Nephron progenitor cell (in vitro differentiated cells): ENCODE measurements around the gene RPRD1A.

Source experiments
- DNase-seq: peaks from one replicate; pipeline ENCODE4 v3.0.0; 2021
- H3K27ac Mint-ChIP-seq: 2 replicates; pipeline ENCODE4 v1.8.0; 2021; ENCODE audit warnings: mild to moderate bottlenecking, moderate library complexity, mixed read lengths
- H3K27me3 Mint-ChIP-seq: 2 replicates; pipeline ENCODE4 v1.8.0; 2021; ENCODE audit warnings: mild to moderate bottlenecking, low read depth, mixed read lengths; ENCODE audit not compliant: poor library complexity
- H3K36me3 Mint-ChIP-seq: 2 replicates; pipeline ENCODE4 v1.8.0; 2021; ENCODE audit warnings: low read depth, mixed read lengths
- H3K4me1 Mint-ChIP-seq: 2 replicates; pipeline ENCODE4 v1.8.0; 2021; ENCODE audit warnings: mixed read lengths
- H3K4me3 Mint-ChIP-seq: 2 replicates; pipeline ENCODE4 v1.8.0; 2021; ENCODE audit warnings: mild to moderate bottlenecking, moderate library complexity, mixed read lengths
- H3K9me3 Mint-ChIP-seq: 2 replicates; pipeline ENCODE4 v1.8.0; 2021; ENCODE audit warnings: mild to moderate bottlenecking, moderate library complexity, mixed read lengths
- TF ChIP-seq, protein P1 (sequence below): fragments of 200-600 bp; sonication (generic); IDR thresholded peaks from 2 replicates; pipeline ENCODE4 v1.5.0; 2021; ENCODE audit warnings: antibody characterized with exemption

Gene RPRD1A

DNA sequence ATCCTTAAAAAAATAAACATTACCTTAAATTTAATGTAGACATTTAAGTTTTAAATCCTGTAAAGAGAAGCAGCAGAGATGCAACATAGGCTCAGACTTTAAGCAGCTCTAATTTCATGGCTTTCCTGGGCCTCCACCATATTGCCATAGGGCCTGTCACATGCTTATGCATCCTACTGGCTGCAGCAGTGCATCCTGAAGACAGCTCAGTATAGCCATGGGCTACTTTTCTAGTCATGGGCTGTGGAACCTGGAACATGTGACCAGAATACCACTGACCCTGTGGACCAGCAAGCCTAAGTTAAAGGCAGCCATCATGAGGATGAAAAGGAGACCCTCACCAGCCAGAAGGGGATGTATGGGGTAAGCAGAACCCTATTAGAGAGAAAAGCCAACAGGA lies 84.2 kb downstream of the RPRD1A start:
- Mint-ChIP-seq H3K4me3 (no peak overlapping the region), H3K27ac (peak overlapping the region; percentile 36), H3K27me3 (no peaks in the 10 kb centered on the region), H3K4me1 (no peaks in the 10 kb centered on the region), H3K9me3 (no peaks in the 10 kb centered on the region), H3K36me3 (peaks cover 54% of the 10 kb centered on the region)
- TF ChIP-seq, protein P1, sequence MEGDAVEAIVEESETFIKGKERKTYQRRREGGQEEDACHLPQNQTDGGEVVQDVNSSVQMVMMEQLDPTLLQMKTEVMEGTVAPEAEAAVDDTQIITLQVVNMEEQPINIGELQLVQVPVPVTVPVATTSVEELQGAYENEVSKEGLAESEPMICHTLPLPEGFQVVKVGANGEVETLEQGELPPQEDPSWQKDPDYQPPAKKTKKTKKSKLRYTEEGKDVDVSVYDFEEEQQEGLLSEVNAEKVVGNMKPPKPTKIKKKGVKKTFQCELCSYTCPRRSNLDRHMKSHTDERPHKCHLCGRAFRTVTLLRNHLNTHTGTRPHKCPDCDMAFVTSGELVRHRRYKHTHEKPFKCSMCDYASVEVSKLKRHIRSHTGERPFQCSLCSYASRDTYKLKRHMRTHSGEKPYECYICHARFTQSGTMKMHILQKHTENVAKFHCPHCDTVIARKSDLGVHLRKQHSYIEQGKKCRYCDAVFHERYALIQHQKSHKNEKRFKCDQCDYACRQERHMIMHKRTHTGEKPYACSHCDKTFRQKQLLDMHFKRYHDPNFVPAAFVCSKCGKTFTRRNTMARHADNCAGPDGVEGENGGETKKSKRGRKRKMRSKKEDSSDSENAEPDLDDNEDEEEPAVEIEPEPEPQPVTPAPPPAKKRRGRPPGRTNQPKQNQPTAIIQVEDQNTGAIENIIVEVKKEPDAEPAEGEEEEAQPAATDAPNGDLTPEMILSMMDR: no peak
- DNase-seq: no peak

GRCh38 chr18:35982409-35983114 lies 84.8 kb downstream of the RPRD1A start:
- Mint-ChIP-seq H3K4me1 (no peaks in the 10 kb centered on the region), H3K36me3 (peaks cover 57% of the 10 kb centered on the region), H3K9me3 (no peaks in the 10 kb centered on the region), H3K27ac (no peak overlapping the region), H3K27me3 (peaks cover 2% of the 10 kb centered on the region), H3K4me3 (no peak overlapping the region)
- DNase-seq: no peak
- TF ChIP-seq, protein P1: no peak

DNA sequence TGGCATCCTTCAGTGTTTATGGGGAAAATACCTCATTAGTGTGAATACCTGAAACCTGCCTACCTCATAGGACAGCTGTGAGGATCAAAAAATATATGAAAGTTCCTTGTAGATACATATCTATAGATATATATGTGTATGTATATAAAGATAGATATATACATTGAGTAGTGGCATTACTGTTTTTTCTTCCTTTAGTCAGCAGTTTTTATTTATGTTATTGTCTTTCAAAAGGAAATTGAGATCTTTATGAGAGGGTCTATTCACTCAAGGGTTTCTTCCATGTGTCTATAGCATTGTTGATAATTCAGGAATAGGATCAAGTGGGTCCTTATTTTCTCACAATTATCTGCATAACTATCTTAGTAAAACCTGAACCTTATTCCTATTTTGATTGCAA lies 88.2 kb downstream of the RPRD1A start:
- Mint-ChIP-seq H3K27me3 (peaks cover 2% of the 10 kb centered on the region), H3K36me3 (peaks cover 81% of the 10 kb centered on the region), H3K4me1 (peaks cover 3% of the 10 kb centered on the region), H3K4me3 (no peak overlapping the region), H3K27ac (no peak overlapping the region), H3K9me3 (no peaks in the 10 kb centered on the region)
- TF ChIP-seq, protein P1: no peak
- DNase-seq: no peak

DNA sequence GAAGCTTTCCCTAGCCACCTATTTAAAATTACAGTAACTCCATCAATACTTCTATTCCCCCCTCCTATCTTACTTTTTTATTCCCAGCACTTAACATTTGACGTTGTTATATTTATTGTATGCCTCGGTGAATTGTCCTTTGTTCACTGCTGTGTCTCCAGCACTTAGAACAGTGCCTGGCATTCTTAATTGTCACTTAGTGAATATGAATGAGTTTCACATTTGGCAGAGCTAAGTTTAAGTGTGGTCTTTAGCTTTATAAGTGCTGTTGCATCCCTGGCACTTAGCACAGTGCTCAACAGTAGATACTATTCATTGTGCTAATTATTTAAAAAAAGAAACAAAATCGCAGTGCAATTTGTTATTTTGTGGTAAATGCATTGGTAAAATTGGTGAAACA lies 93.2 kb downstream of the RPRD1A start:
- DNase-seq: no peak
- Mint-ChIP-seq H3K27me3 (peaks cover 2% of the 10 kb centered on the region), H3K4me1 (peaks cover 23% of the 10 kb centered on the region), H3K4me3 (peak overlapping the region; percentile 97), H3K9me3 (no peaks in the 10 kb centered on the region), H3K36me3 (peaks cover 47% of the 10 kb centered on the region), H3K27ac (no peak overlapping the region)
- TF ChIP-seq, protein P1: no peak

GRCh38 chr18:35973650-35974049 lies 93.7 kb downstream of the RPRD1A start:
- H3K27me3 Mint-ChIP-seq: peaks cover 2% of the 10 kb centered on the region
- TF ChIP-seq, protein P1: no peak
- H3K9me3 Mint-ChIP-seq: no peaks in the 10 kb centered on the region
- no peak for DNase-seq
- H3K4me3 Mint-ChIP-seq: peak overlapping the region; percentile 97
- peaks cover 43% of the 10 kb centered on the region for H3K36me3 Mint-ChIP-seq
- H3K4me1 Mint-ChIP-seq: peaks cover 23% of the 10 kb centered on the region
- peak overlapping the region; percentile 66 for H3K27ac Mint-ChIP-seq
